Parathyroid adenoma (tissue), 2 donors: ENCODE data around the gene PRR9.

ENCODE experiments used
- H2AFZ ChIP-seq: fragments of 300-600 bp; sonication (generic); one replicate; pipeline ENCODE4 v1.7.0; 2017; ENCODE audit warnings: antibody characterized with exemption, mild to moderate bottlenecking
- H3K27ac ChIP-seq: fragments of 300-600 bp; sonication (generic); one replicate; pipeline ENCODE4 v1.7.0; 2017
- H3K27me3 ChIP-seq: fragments of 300-600 bp; sonication (generic); one replicate; pipeline ENCODE4 v1.7.0; 2017; ENCODE audit warnings: low read length; ENCODE audit not compliant: control insufficient read depth, insufficient read depth
- H3K36me3 ChIP-seq: fragments of 300-600 bp; sonication (generic); one replicate; pipeline ENCODE4 v1.7.0; 2017; ENCODE audit warnings: low read length; ENCODE audit not compliant: control insufficient read depth, insufficient read depth
- H3K4me1 ChIP-seq: fragments of 300-600 bp; sonication (generic); one replicate; pipeline ENCODE4 v1.7.0; 2017; ENCODE audit warnings: control low read depth
- H3K4me2 ChIP-seq: fragments of 300-600 bp; sonication (generic); one replicate; pipeline ENCODE4 v1.7.0; 2017; ENCODE audit warnings: low read length
- H3K4me3 ChIP-seq: fragments of 300-600 bp; sonication (generic); one replicate; pipeline ENCODE4 v1.7.0; 2017; ENCODE audit warnings: low read depth, low read length
- H3K79me2 ChIP-seq: fragments of 300-600 bp; sonication (generic); one replicate; pipeline ENCODE4 v1.7.0; 2017; ENCODE audit warnings: control low read depth
- H3K9ac ChIP-seq: fragments of 300-600 bp; sonication (generic); one replicate; pipeline ENCODE4 v1.7.0; 2017; ENCODE audit warnings: mild to moderate bottlenecking
- H3K9me3 ChIP-seq: fragments of 300-600 bp; sonication (generic); one replicate; pipeline ENCODE4 v1.7.0; 2017; ENCODE audit warnings: low read length; ENCODE audit not compliant: control insufficient read depth
- TF ChIP-seq, protein P1 (sequence below): fragments of 300-600 bp; sonication (generic); IDR thresholded peaks from one replicate; pipeline ENCODE4 v1.7.0; 2017; ENCODE audit warnings: antibody characterized with exemption, mild to moderate bottlenecking
- donor health status: primary hyperparathyroidism.

Gene PRR9

DNA sequence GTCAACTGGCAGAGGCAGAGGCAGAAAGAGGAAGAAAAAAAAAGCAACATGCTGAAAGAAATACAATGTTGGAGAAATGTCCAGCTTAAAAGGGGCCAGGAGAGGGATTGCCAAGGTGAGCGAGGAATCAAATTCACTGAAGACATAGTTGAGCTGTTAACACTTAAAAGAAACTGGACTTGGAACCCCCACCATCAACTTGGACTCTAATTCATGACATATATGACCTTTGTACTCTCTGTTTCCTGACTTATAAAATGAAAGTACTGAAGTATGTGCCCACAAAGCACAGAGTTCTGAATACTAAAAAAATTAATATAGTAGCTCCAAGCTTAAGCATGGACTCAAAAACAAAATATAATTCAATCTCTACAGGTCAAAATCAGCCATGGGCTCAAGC is 16.1 kb downstream of the PRR9 start:
- no peaks in the 10 kb centered on the region for H3K36me3 ChIP-seq
- H3K27ac ChIP-seq, result no peak overlapping the region
- no peak overlapping the region for H3K9ac ChIP-seq
- H3K79me2 ChIP-seq, result no peaks in the 10 kb centered on the region
- H3K27me3 ChIP-seq, result no peaks in the 10 kb centered on the region
- no peak overlapping the region for H2AFZ ChIP-seq
- H3K9me3 ChIP-seq, result no peaks in the 10 kb centered on the region
- no peaks in the 10 kb centered on the region for H3K4me1 ChIP-seq
- TF ChIP-seq, protein P1, sequence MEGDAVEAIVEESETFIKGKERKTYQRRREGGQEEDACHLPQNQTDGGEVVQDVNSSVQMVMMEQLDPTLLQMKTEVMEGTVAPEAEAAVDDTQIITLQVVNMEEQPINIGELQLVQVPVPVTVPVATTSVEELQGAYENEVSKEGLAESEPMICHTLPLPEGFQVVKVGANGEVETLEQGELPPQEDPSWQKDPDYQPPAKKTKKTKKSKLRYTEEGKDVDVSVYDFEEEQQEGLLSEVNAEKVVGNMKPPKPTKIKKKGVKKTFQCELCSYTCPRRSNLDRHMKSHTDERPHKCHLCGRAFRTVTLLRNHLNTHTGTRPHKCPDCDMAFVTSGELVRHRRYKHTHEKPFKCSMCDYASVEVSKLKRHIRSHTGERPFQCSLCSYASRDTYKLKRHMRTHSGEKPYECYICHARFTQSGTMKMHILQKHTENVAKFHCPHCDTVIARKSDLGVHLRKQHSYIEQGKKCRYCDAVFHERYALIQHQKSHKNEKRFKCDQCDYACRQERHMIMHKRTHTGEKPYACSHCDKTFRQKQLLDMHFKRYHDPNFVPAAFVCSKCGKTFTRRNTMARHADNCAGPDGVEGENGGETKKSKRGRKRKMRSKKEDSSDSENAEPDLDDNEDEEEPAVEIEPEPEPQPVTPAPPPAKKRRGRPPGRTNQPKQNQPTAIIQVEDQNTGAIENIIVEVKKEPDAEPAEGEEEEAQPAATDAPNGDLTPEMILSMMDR, result no peak
- H3K4me3 ChIP-seq, result no peak overlapping the region
- H3K4me2 ChIP-seq, result no peak overlapping the region

DNA sequence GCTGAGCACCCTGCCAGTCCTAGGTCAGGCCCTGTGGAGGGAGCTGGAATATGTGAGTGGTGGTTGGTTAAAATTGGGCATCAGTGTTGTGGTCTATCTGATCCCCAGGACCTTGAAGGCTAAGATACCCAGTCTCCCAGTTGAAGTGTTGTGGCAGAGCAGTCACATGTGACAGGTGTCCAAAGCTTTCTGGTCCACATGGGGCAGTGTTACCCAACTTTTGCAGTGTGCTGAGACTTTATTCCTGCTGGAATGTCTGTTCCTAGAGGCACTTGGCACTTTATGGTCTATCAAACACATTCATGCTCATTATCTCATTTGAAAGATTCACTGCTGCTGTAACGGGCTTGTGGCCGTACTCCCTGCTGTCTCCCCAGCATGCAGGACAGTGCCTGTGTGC is 21.1 kb downstream of the PRR9 start:
- Histone ChIP-seq H3K27me3 (no peaks in the 10 kb centered on the region), H3K4me3 (no peak overlapping the region), H2AFZ (no peak overlapping the region), H3K79me2 (no peaks in the 10 kb centered on the region), H3K4me1 (no peaks in the 10 kb centered on the region), H3K27ac (no peak overlapping the region), H3K36me3 (no peaks in the 10 kb centered on the region), H3K9me3 (no peaks in the 10 kb centered on the region), H3K9ac (no peak overlapping the region), H3K4me2 (no peak overlapping the region)
- TF ChIP-seq, protein P1, result no peak

- no peaks in the 10 kb centered on the region for H3K9me3 ChIP-seq
- H3K36me3 ChIP-seq, result no peaks in the 10 kb centered on the region
- no peaks in the 10 kb centered on the region for H3K4me1 ChIP-seq
- no peak overlapping the region for H3K9ac ChIP-seq
- no peak overlapping the region for H3K4me3 ChIP-seq
- H2AFZ ChIP-seq, result no peak overlapping the region
- no peaks in the 10 kb centered on the region for H3K27me3 ChIP-seq
- H3K4me2 ChIP-seq, result no peak overlapping the region
- H3K27ac ChIP-seq, result no peak overlapping the region
- H3K79me2 ChIP-seq, result no peaks in the 10 kb centered on the region
- TF ChIP-seq, protein P1, result no peak
These were observed 24.8 kb downstream of the PRR9 start for GRCh38 chr1:153242160-153242559.

DNA sequence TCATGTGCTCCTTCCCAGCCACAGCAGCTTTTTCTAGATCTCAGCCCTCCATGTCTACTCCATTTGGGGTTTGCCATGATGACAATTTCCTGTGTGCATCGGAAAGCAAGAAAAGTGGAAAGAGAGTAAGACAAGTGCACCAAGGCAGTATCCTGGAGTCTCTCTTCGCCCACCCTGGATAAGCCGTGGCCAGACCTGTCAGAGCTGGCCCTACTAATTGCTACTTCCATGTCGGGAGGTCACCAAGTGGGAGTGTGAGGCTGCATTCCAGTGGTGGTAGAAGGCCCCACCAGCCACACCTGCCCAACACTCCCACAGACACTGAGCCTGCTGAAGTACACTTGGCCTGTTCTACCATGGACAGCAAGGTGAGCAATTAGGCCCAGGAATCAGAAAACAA is 28.1 kb downstream of the PRR9 start:
- no peaks in the 10 kb centered on the region for H3K4me1 ChIP-seq
- TF ChIP-seq, protein P1, result no peak
- H3K36me3 ChIP-seq, result no peaks in the 10 kb centered on the region
- no peak overlapping the region for H3K27ac ChIP-seq
- H3K4me2 ChIP-seq, result no peak overlapping the region
- no peak overlapping the region for H3K4me3 ChIP-seq
- H3K9me3 ChIP-seq, result no peaks in the 10 kb centered on the region
- no peaks in the 10 kb centered on the region for H3K27me3 ChIP-seq
- H2AFZ ChIP-seq, result no peak overlapping the region
- H3K79me2 ChIP-seq, result no peaks in the 10 kb centered on the region
- no peak overlapping the region for H3K9ac ChIP-seq

DNA sequence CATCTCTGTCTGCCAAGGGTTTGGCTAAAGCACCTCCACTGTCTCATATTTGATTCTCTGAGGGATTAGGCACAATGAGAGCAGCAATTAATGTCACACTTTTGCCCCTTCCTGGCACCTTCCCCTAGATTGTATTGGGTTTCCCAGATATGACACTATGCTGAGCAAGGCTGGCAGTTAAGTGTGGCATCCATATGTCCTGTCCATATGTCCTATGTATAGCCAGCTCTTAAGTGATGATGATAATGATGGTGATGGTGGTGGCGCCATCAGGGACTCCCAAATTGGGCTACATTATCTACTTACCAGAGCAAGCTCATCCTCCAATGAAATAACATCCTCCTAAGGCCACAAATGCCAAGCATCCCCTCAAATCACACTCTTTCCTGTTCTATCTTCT is 28.6 kb downstream of the PRR9 start:
- Histone ChIP-seq H2AFZ (no peak overlapping the region), H3K9me3 (no peaks in the 10 kb centered on the region)

More for the DNA sequence above, 28.6 kb downstream of the PRR9 start:
- Histone ChIP-seq H3K79me2 (no peaks in the 10 kb centered on the region), H3K4me1 (no peaks in the 10 kb centered on the region), H3K4me2 (no peak overlapping the region), H3K4me3 (no peak overlapping the region), H3K27me3 (no peaks in the 10 kb centered on the region), H3K27ac (no peak overlapping the region), H3K9ac (no peak overlapping the region), H3K36me3 (no peaks in the 10 kb centered on the region)
- TF ChIP-seq, protein P1, result no peak
